ENCODE results near the gene MAB21L1.

- TF ChIP-seq CTCF (IDR thresholded peaks at IDR 0.05) (no peak), POLR2A (IDR thresholded peaks at IDR 0.05) (no peak), POLR2AphosphoS5 (IDR thresholded peaks at IDR 0.05) (no peak), EP300 (IDR thresholded peaks at IDR 0.05) (no peak)
Measured at GRCh38 chr13:35498231-35498630, 21.7 kb upstream of the MAB21L1 start.

Data from sigmoid colon (tissue), 4 donors.